H1 (cell line): ENCODE results near the gene CRYGN. TPM values are rescaled to one million over a fixed set of nuclear protein-coding genes. Genes with fewer than 3 reads are reported as not detected.

Source experiments
- ASH2L ChIP-seq: fragments of 200-600, 300-600 bp; sonication (generic); IDR thresholded peaks from one replicate; pipeline ENCODE4 v1.7.1; 2017; ENCODE audit warnings: low read length
- CHD1 ChIP-seq: IDR thresholded peaks from 2 replicates; pipeline ENCODE4 v1.6.1; 2012; ENCODE audit warnings: low read depth, low read length, improper control_type of control experiment
- CREB1 ChIP-seq: IDR thresholded peaks from 2 replicates; pipeline ENCODE4 v1.6.1; 2012; ENCODE audit warnings: inconsistent platforms
- GABPA ChIP-seq: IDR thresholded peaks from 2 replicates; pipeline ENCODE4 v1.6.1; 2011; ENCODE audit warnings: mild to moderate bottlenecking, low read length, moderate library complexity, borderline replicate concordance; ENCODE audit not compliant: insufficient read depth
- POLR2A ChIP-seq, 2 experiments: IDR thresholded peaks; 1 replicate in 1 of 2; 2 replicates in 1 of 2; pipeline ENCODE4 v1.6.1; 2011; ENCODE audit warnings: low read depth in 2 of 2, low read length in 2 of 2, mild to moderate bottlenecking in 2 of 2; ENCODE audit errors: control extremely low read depth in 1 of 2
- RBBP5 ChIP-seq: IDR thresholded peaks from 2 replicates; pipeline ENCODE4 v1.7.1; 2012; ENCODE audit warnings: low read depth, mild to moderate bottlenecking, inconsistent platforms, low read length, moderate library complexity, borderline replicate concordance
- SP1 ChIP-seq: IDR thresholded peaks from 2 replicates; pipeline ENCODE4 v1.6.1; 2011; ENCODE audit warnings: low read depth, low read length
- polyA plus RNA-seq, 7 experiments: library from polyadenylated mRNA; depleted of rRNA in 3 of 7; stranded (reverse) in 5 of 7; unstranded in 2 of 7; fragments of >200 nt in 5 of 7; fragments of 200-250 nt in 2 of 7; gene quantifications; 1 replicate in 5 of 7; 2 replicates in 1 of 7; 4 replicates in 1 of 7; pipeline versions ENCODE4 v1.2.1 to v1.2.3, GENCODE V29; 2011 to 2013; ENCODE audit warnings: missing spikeins in 2 of 7, mixed read lengths in 2 of 7
- total RNA-seq: library from RNA; stranded (reverse); fragmentation: NEBNext Ultra II Directional; extraction: Animal tissue kit (Norgen Biotek cat#: 25700); gene quantifications from 2 replicates; pipeline ENCODE4 v1.2.1, GENCODE V29; 2021

The CRYGN gene
- total and polyA plus RNA-seq, 2 of the 8 experiments (the other 6 are each of a cell fraction or from before 2014, with no cell fraction given), result 0.98 to 1.6 TPM

- TF ChIP-seq CHD1 (no peak), ASH2L (peak; percentile 41), CREB1 (peak; percentile 91), GABPA (0 out of 2 replicates have a peak, but pooled peaks have one; percentile 8), POLR2A (IDR thresholded peaks at IDR 0.05; ENCODE audit: control extremely low read depth in 1 of 2, low read depth in 2 of 2, low read length in 2 of 2) (no peak), SP1 (no peak), RBBP5 (0 out of 2 replicates have a peak, but pooled peaks have one; percentile 48)
Observed at GRCh38 chr7:151381348-151382078, 58.4 kb downstream of the CRYGN start (continued).
